ENCODE data around the gene TEAD4.
A peak's percentile ranks its signal among the peaks of the same experiment; 100 is the strongest.

DNA sequence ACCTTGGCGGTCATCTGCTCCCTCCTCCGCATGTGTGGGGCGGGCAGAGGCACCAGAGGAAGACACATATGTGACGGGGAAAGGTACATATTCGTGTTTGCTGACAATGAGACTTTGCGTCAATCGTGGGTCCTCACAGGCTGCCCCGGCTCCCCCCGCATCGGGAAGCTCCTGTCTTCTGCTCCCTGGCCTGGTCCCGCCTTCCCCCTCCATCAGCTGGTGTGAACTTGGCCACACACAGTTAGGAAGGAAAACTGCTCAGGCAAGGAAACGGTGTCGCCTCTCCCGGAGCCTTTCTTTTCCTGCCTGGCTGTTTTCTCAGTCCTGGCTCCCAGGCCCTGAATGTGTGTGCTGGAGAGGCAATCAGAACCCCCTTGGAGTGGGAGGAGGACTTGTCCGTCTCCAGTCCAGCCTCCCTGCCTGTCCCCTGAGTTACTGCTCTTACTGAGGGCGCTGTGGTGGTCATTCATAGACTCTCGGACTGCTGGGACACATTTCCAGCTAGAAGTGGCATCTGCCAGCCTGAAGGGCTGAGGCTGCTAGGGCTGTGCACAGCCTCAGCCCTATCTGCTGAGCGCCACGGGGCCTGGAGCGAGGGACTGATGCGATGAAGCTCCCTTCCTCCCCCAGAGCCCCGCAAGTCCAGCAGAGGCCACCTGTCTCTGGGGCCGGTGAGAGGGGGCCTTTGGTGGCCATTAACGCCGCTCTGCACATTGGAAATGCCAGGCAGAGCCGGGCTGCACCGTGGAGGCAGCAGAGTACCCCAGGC, 73.8 kb downstream of the TEAD4 start:
- TF ChIP-seq, protein P1, sequence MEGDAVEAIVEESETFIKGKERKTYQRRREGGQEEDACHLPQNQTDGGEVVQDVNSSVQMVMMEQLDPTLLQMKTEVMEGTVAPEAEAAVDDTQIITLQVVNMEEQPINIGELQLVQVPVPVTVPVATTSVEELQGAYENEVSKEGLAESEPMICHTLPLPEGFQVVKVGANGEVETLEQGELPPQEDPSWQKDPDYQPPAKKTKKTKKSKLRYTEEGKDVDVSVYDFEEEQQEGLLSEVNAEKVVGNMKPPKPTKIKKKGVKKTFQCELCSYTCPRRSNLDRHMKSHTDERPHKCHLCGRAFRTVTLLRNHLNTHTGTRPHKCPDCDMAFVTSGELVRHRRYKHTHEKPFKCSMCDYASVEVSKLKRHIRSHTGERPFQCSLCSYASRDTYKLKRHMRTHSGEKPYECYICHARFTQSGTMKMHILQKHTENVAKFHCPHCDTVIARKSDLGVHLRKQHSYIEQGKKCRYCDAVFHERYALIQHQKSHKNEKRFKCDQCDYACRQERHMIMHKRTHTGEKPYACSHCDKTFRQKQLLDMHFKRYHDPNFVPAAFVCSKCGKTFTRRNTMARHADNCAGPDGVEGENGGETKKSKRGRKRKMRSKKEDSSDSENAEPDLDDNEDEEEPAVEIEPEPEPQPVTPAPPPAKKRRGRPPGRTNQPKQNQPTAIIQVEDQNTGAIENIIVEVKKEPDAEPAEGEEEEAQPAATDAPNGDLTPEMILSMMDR (IDR thresholded peaks at IDR 0.05 in 8 of 11, conservative IDR thresholded peaks at IDR 0.05 in 3 of 11): no peak
- TF ChIP-seq POLR2AphosphoS5 (IDR thresholded peaks at IDR 0.05) (peak in 2 of 3 donors; percentile 17 to 37), POLR2A (IDR thresholded peaks at IDR 0.05) (no peak)

Measured in spleen (tissue), 7 donors.